HepG2 (cell line): ENCODE data around the gene ACSM6. TPM values are rescaled to one million over a fixed set of nuclear protein-coding genes. Genes with fewer than 3 reads are reported as not detected.

ENCODE experiments used
- CENPX ChIP-seq: sonication (generic); formaldehyde crosslinking; IDR thresholded peaks from 2 replicates; pipeline ENCODE4 v1.9.0; 2021; ENCODE audit warnings: mild to moderate bottlenecking, missing genetic modification reagents, moderate library complexity
- FOXK2 ChIP-seq: fragments of 450-650 bp; IDR thresholded peaks from 2 replicates; pipeline ENCODE4 v1.6.1; 2016
- GLI4 ChIP-seq: sonication (generic); formaldehyde crosslinking; IDR thresholded peaks from 2 replicates; pipeline ENCODE4 v1.5.1; 2020; ENCODE audit warnings: missing genetic modification reagents, mild to moderate bottlenecking, moderate library complexity, borderline replicate concordance
- HMGXB4 ChIP-seq, 2 experiments: sonication (generic) in 1 of 2; formaldehyde crosslinking in 1 of 2; IDR thresholded peaks; 2 replicates each; pipeline versions ENCODE4 v1.4.0 to v1.6.1; 2018 to 2020; ENCODE audit warnings: missing genetic modification reagents in 2 of 2, borderline replicate concordance in 1 of 2, low read depth in 1 of 2, mild to moderate bottlenecking in 1 of 2, missing biosample characterization in 1 of 2
- IRX3 ChIP-seq: sonication (generic); formaldehyde crosslinking; IDR thresholded peaks from 2 replicates; pipeline ENCODE4 v1.8.1; 2023; ENCODE audit warnings: mild to moderate bottlenecking, low read depth, missing genetic modification reagents, borderline replicate concordance
- MXD4 ChIP-seq: IDR thresholded peaks from 2 replicates; pipeline ENCODE4 v1.6.1; 2016; ENCODE audit warnings: mild to moderate bottlenecking, missing biosample characterization, missing genetic modification reagents
- NFKB2 ChIP-seq: sonication (generic); formaldehyde crosslinking; IDR thresholded peaks from 2 replicates; pipeline ENCODE4 v1.4.0; 2020; ENCODE audit warnings: missing genetic modification reagents, borderline replicate concordance
- PATZ1 ChIP-seq: sonication (generic); formaldehyde crosslinking; IDR thresholded peaks from 2 replicates; pipeline ENCODE4 v1.4.0; 2020; ENCODE audit warnings: missing genetic modification reagents
- RXRB ChIP-seq: IDR thresholded peaks from 2 replicates; pipeline ENCODE4 v1.6.1; 2016; ENCODE audit warnings: borderline replicate concordance, missing genetic modification reagents, missing compliant biosample characterization
- SMAD3 ChIP-seq: sonication (generic); formaldehyde crosslinking; IDR thresholded peaks from 2 replicates; pipeline ENCODE4 v1.4.0; 2020; ENCODE audit warnings: missing genetic modification reagents
- TEAD3 ChIP-seq: optimal IDR thresholded peaks from 2 replicates; pipeline ENCODE3; 2016; ENCODE audit warnings: borderline replicate concordance
- ZBED4 ChIP-seq: sonication (generic); formaldehyde crosslinking; IDR thresholded peaks from 2 replicates; pipeline ENCODE4 v1.4.0; 2020; ENCODE audit warnings: missing genetic modification reagents, borderline replicate concordance
- ZNF274 ChIP-seq: sonication (generic); formaldehyde crosslinking; IDR thresholded peaks from 2 replicates; pipeline ENCODE4 v1.5.1; 2020; ENCODE audit warnings: mild to moderate bottlenecking, missing genetic modification reagents
- ZNF614 ChIP-seq: IDR thresholded peaks from 2 replicates; pipeline ENCODE4 v1.6.1; 2018; ENCODE audit warnings: missing biosample characterization, missing genetic modification reagents, inconsistent platforms, borderline replicate concordance
- polyA plus RNA-seq, 8 experiments: library from polyadenylated mRNA; depleted of rRNA in 3 of 8; stranded (reverse) in 7 of 8; unstranded in 1 of 8; fragments of >200 nt; fragmentation: Illumina TruSeq in 4 of 8; extraction: Trizol in 4 of 8; gene quantifications; 2 replicates each; pipeline versions ENCODE4 v1.2.1 to v1.2.3, GENCODE V29; 2011 to 2016; ENCODE audit warnings: low read depth in 4 of 8, missing spikeins in 1 of 8, mixed read lengths in 1 of 8; ENCODE audit not compliant: insufficient read depth in 1 of 8
- total RNA-seq, 5 experiments: library from RNA; depleted of rRNA; stranded (reverse); fragments of >200 nt; fragmentation: Illumina TruSeq; extraction: Trizol; gene quantifications; 2 replicates each; pipeline ENCODE4 v1.2.3, GENCODE V29; 2016; ENCODE audit warnings: low read depth in 1 of 5
- TF ChIP-seq, protein P1 (sequence below): sonication (generic); formaldehyde crosslinking; IDR thresholded peaks from 2 replicates; pipeline ENCODE4 v1.9.0; 2022; ENCODE audit warnings: missing genetic modification reagents, mild to moderate bottlenecking, borderline replicate concordance
- TF ChIP-seq, protein P2 (sequence below): IDR thresholded peaks from 2 replicates; pipeline ENCODE4 v1.6.1; 2018; ENCODE audit warnings: missing genetic modification reagents, mild to moderate bottlenecking, missing compliant biosample characterization

ACSM6 gene
- total and polyA plus RNA-seq, 2 of the 13 experiments (the other 11 are each of a cell fraction or from before 2014, with no cell fraction given) = not detected

- TF ChIP-seq, protein P1, sequence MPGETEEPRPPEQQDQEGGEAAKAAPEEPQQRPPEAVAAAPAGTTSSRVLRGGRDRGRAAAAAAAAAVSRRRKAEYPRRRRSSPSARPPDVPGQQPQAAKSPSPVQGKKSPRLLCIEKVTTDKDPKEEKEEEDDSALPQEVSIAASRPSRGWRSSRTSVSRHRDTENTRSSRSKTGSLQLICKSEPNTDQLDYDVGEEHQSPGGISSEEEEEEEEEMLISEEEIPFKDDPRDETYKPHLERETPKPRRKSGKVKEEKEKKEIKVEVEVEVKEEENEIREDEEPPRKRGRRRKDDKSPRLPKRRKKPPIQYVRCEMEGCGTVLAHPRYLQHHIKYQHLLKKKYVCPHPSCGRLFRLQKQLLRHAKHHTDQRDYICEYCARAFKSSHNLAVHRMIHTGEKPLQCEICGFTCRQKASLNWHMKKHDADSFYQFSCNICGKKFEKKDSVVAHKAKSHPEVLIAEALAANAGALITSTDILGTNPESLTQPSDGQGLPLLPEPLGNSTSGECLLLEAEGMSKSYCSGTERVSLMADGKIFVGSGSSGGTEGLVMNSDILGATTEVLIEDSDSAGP (CRISPR knock-in tag) = no peak
- no peak for TF ChIP-seq PATZ1
- TF ChIP-seq NFKB2 (CRISPR knock-in tag) = no peak
- TF ChIP-seq RXRB (CRISPR knock-in tag) = peak; percentile 75
- no peak for TF ChIP-seq CENPX (CRISPR knock-in tag)
- TF ChIP-seq ZNF274 (CRISPR knock-in tag) = no peak
- TF ChIP-seq IRX3 (CRISPR knock-in tag) = no peak
- no peak for TF ChIP-seq ZBED4 (CRISPR knock-in tag)
- TF ChIP-seq SMAD3 (CRISPR knock-in tag) = no peak
- no peak; the same call in 1 of the 2 replicates for TF ChIP-seq ZNF614 (CRISPR knock-in tag)
- no peak for TF ChIP-seq GLI4 (CRISPR knock-in tag)
- no peak for TF ChIP-seq HMGXB4 (CRISPR knock-in tag; IDR thresholded peaks at IDR 0.05; ENCODE audit: borderline replicate concordance in 1 of 2, low read depth in 1 of 2)
- no peak for TF ChIP-seq MXD4 (CRISPR knock-in tag)
- TF ChIP-seq, protein P2, sequence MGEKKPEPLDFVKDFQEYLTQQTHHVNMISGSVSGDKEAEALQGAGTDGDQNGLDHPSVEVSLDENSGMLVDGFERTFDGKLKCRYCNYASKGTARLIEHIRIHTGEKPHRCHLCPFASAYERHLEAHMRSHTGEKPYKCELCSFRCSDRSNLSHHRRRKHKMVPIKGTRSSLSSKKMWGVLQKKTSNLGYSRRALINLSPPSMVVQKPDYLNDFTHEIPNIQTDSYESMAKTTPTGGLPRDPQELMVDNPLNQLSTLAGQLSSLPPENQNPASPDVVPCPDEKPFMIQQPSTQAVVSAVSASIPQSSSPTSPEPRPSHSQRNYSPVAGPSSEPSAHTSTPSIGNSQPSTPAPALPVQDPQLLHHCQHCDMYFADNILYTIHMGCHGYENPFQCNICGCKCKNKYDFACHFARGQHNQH = no peak
- TF ChIP-seq TEAD3 (CRISPR knock-in tag) = peak; percentile 41
- no peak for TF ChIP-seq FOXK2
These were observed 68.9 kb downstream of the ACSM6 start (continued) for GRCh38 chr10:95262763-95263518.
